LNCaP clone FGC (cell line): ENCODE measurements around the gene FMNL3.

Experiments used
- DNase-seq: peaks from one replicate; pipeline ENCODE4 v3.0.0-alpha.2; 2011; ENCODE audit warnings: low read depth
- H3K4me3 ChIP-seq: 2 replicates; pipeline ENCODE4 v1.5.1; 2011; ENCODE audit warnings: mild to moderate bottlenecking, low read depth, low read length, control low read depth
- CTCF ChIP-seq: IDR thresholded peaks from 2 replicates; pipeline ENCODE4 v1.5.1; 2012; ENCODE audit warnings: mild to moderate bottlenecking; ENCODE audit not compliant: control insufficient read depth, insufficient read depth; ENCODE audit errors: extremely low read depth

Gene FMNL3

GRCh38 chr12:49707128-49707811 lies at the start of gene FMNL3:
Gene FMNL3 (minus strand): TSS chr12:49707405. CDS start chr12:49707180, 225 bp downstream.
- peak within 1 kb of the TSS; percentile 59 for H3K4me3 ChIP-seq
- TF ChIP-seq CTCF, result peak; percentile 96
- peak; percentile 51 for DNase-seq

- DNase-seq, result no peak
- no peak for TF ChIP-seq CTCF
- no peak overlapping the region for H3K4me3 ChIP-seq
Observed at GRCh38 chr12:49750996-49751393, 43.8 kb upstream of the FMNL3 start.

- no peak for TF ChIP-seq CTCF
- H3K4me3 ChIP-seq, result no peak overlapping the region
- DNase-seq, result no peak
Observed at GRCh38 chr12:49750027-49750995, 43.1 kb upstream of the FMNL3 start.

GRCh38 chr12:49748800-49749199 lies 41.6 kb upstream of the FMNL3 start:
- no peak for DNase-seq
- TF ChIP-seq CTCF, result no peak
- H3K4me3 ChIP-seq, result no peak overlapping the region

GRCh38 chr12:49748306-49748705 lies 41.1 kb upstream of the FMNL3 start:
- no peak for DNase-seq
- TF ChIP-seq CTCF, result no peak
- no peak overlapping the region for H3K4me3 ChIP-seq

GRCh38 chr12:49744363-49744885 lies 37.2 kb upstream of the FMNL3 start:
- no peak overlapping the region for H3K4me3 ChIP-seq
- DNase-seq, result no peak
- no peak for TF ChIP-seq CTCF
